Measurements from ENCODE around the gene CLIC4. TPM values are rescaled to one million over a fixed set of nuclear protein-coding genes. Genes with fewer than 3 reads are reported as not detected.
A peak's percentile ranks its signal among the peaks of the same experiment; 100 is the strongest.
"Not testable (repeated sequence)": the region's sequence is repeated elsewhere in the genome, so short reads cannot be mapped to it uniquely, and the experiment has no call there.

Gene CLIC4
- total and polyA plus RNA-seq, 11 donors: 111 to 917 (median 387) TPM

GRCh38 chr1:24786191-24786590 is 40.9 kb downstream of the CLIC4 start:
- Histone ChIP-seq H3K27me3 (no peaks in the 10 kb centered on the region), H3K27ac (peak overlapping the region in 6 of 12 donors; percentile 8 to 52 (median 16)), H3K9me3 (no peaks in the 10 kb centered on the region), H3K4me1 (peaks cover 0 to 42% (median 15%) of the 10 kb centered on the region in 12 donors), H3K4me3 (no peak overlapping the region), H3K36me3 (peaks cover 0 to 5% (median 0%) of the 10 kb centered on the region in 9 donors)
- intact Hi-C loops (cut with DNase I): no loop called here
- ATAC-seq (peak in 3 of 4 donors; percentile 55 to 80 (median 77)), DNase-seq (no peak)
- no peak for TF ChIP-seq CTCF (IDR thresholded peaks at IDR 0.05)
- no peak for TF ChIP-seq POLR2A (IDR thresholded peaks at IDR 0.05)

- H3K4me1 ChIP-seq: peaks cover 0 to 58% (median 35%) of the 10 kb centered on the region in 12 donors
- intact Hi-C loops (cut with DNase I): loop anchor here in 2 of 10 donors (5.0 kb wide), 2 partner anchors 37 to 43 kb away; partner anchors contain the start of gene CLIC4 (in 2 of the 2)
- TF ChIP-seq CTCF (IDR thresholded peaks at IDR 0.05) (no peak), POLR2A (IDR thresholded peaks at IDR 0.05) (no peak)
- no peak for ATAC-seq
- peaks cover 0 to 5% (median 0%) of the 10 kb centered on the region in 9 donors for H3K36me3 ChIP-seq
- no peaks in the 10 kb centered on the region for H3K27me3 ChIP-seq
- H3K9me3 ChIP-seq: no peaks in the 10 kb centered on the region
- peak overlapping the region in 3 of 12 donors; percentile 6 to 17 (median 17) for H3K27ac ChIP-seq
- H3K4me3 ChIP-seq: no peak overlapping the region
- no peak for DNase-seq
These were observed 45.2 kb downstream of the CLIC4 start for GRCh38 chr1:24790490-24790889.

- intact Hi-C loops (cut with DNase I): loop anchor here in 2 of 10 donors (5.0 kb wide), 2 partner anchors 34 to 46 kb away; partner anchors contain the start of gene CLIC4 (in 2 of the 2)
These were observed 48.3 kb downstream of the CLIC4 start for GRCh38 chr1:24793447-24794129.

GRCh38 chr1:24794130-24794502 is 48.9 kb downstream of the CLIC4 start:
- H3K27me3 ChIP-seq, DNase-seq, H3K4me3 ChIP-seq, H3K9me3 ChIP-seq: not testable (repeated sequence)
- intact Hi-C loops (cut with DNase I): loop anchor here in 2 of 10 donors (5.0 kb wide), 2 partner anchors 33 to 47 kb away; partner anchors contain the start of gene CLIC4 (in 2 of the 2)
- WGBS, 4 donors: 21 to 30% (median 26%) methylated on average over 2 of the region's 2 CpGs
- peak overlapping the region; percentile 9 to 85 (median 75) for H3K27ac ChIP-seq
- ATAC-seq: peak in 2 of 4 donors; percentile 26 to 38
- peaks cover 0 to 13% (median 10%) of the 10 kb centered on the region in 9 donors for H3K36me3 ChIP-seq
- H3K4me1 ChIP-seq: peaks cover 0 to 42% (median 31%) of the 10 kb centered on the region in 12 donors

More at GRCh38 chr1:24793447-24794129, 48.3 kb downstream of the CLIC4 start:
- TF ChIP-seq POLR2A (IDR thresholded peaks at IDR 0.05) (no peak), CTCF (IDR thresholded peaks at IDR 0.05) (no peak)
- ATAC-seq: peak; percentile 85 to 88 (median 88)
- Histone ChIP-seq H3K36me3 (peaks cover 0 to 14% (median 8%) of the 10 kb centered on the region in 9 donors), H3K4me1 (peaks cover 0 to 46% (median 31%) of the 10 kb centered on the region in 12 donors), H3K27ac (peak overlapping the region; percentile 9 to 85 (median 75)), H3K27me3 (no peaks in the 10 kb centered on the region), H3K4me3 (no peak overlapping the region), H3K9me3 (no peaks in the 10 kb centered on the region)
- 29 to 36% (median 32%) methylated on average over 4 of the region's 4 CpGs for WGBS, 4 donors
- DNase-seq: no peak
